ENCODE data around the gene KIFC3.
"Not testable (repeated sequence)": the region's sequence is repeated elsewhere in the genome, so short reads cannot be mapped to it uniquely, and the experiment has no call there.

KIFC3 gene

GRCh38 chr16:57802341-57803133, at the start of gene KIFC3:
TSS of gene KIFC3 (minus strand) at chr16:57802491. CDS start at chr16:57798243, 4,248 bp downstream.
- DNase-seq, result no peak

- no peak for DNase-seq
Observed at GRCh38 chr16:57848181-57848580, 45.9 kb upstream of the KIFC3 start.

GRCh38 chr16:57846931-57847330, 44.6 kb upstream of the KIFC3 start:
- DNase-seq, result not testable (repeated sequence)

- DNase-seq, result no peak
Observed at GRCh38 chr16:57846078-57846697, 43.9 kb upstream of the KIFC3 start.

- no peak for DNase-seq
Observed at GRCh38 chr16:57845115-57845514, 42.8 kb upstream of the KIFC3 start.

- DNase-seq, result no peak
Observed at GRCh38 chr16:57844416-57845030, 42.2 kb upstream of the KIFC3 start.

GRCh38 chr16:57843400-57843799, 41.1 kb upstream of the KIFC3 start:
- no peak for DNase-seq

- DNase-seq, result no peak
Observed at GRCh38 chr16:57842601-57843000, 40.3 kb upstream of the KIFC3 start.

GRCh38 chr16:57840833-57841232, 38.5 kb upstream of the KIFC3 start:
- DNase-seq, result no peak

GRCh38 chr16:57838161-57838560, 35.9 kb upstream of the KIFC3 start:
- DNase-seq, result no peak

GRCh38 chr16:57837305-57838125, 35.2 kb upstream of the KIFC3 start:
- DNase-seq, result no peak

- DNase-seq, result not testable (repeated sequence)
Observed at GRCh38 chr16:57835439-57835838, 33.1 kb upstream of the KIFC3 start.

GRCh38 chr16:57834936-57835335, 32.6 kb upstream of the KIFC3 start:
- DNase-seq, result no peak

GRCh38 chr16:57830890-57831484, 28.7 kb upstream of the KIFC3 start:
- DNase-seq, result no peak

GRCh38 chr16:57829969-57830360, 27.7 kb upstream of the KIFC3 start:
- no peak for DNase-seq

- no peak for DNase-seq
Observed at GRCh38 chr16:57828272-57829161, 26.2 kb upstream of the KIFC3 start.

GRCh38 chr16:57826706-57827625, 24.7 kb upstream of the KIFC3 start:
- DNase-seq, result no peak

GRCh38 chr16:57826052-57826451, 23.8 kb upstream of the KIFC3 start:
- no peak for DNase-seq

- no peak for DNase-seq
Observed at GRCh38 chr16:57825298-57826044, 23.2 kb upstream of the KIFC3 start.

- no peak for DNase-seq
Observed at GRCh38 chr16:57824888-57825287, 22.6 kb upstream of the KIFC3 start.
